IMR-90 (cell line): ENCODE results near the gene PEX14. TPM values are rescaled to one million over a fixed set of nuclear protein-coding genes. Genes with fewer than 3 reads are reported as not detected.
A peak's percentile ranks its signal among the peaks of the same experiment; 100 is the strongest.

ENCODE experiments used
- ATAC-seq: fragments of 200-7000 bp; cut with Tn5 transposase; 2 replicates; pipeline ENCODE4 v1.9.1; 2020; ENCODE audit warnings: low read depth, mild to moderate bottlenecking, moderate library complexity
- BruUV-seq: library from RNA; stranded (reverse); fragments of 400-500 nt; replicated peaks from 2 replicates; lab custom pipeline; 2021; lab: Mats Ljungman, UMichigan
- CTCF ChIA-PET: fragments of 300-600 bp; formaldehyde crosslinking; extraction: SDS; loops from one replicate; lab custom pipeline; 2021; ENCODE audit warnings: antibody characterized with exemption; lab: Yijun Ruan, JAX
- POLR2A ChIA-PET: fragments of 300-600 bp; sonication (Branson Sonifier 250); formaldehyde crosslinking; loops from one replicate; lab custom pipeline; 2022; ENCODE audit warnings: antibody characterized with exemption; ENCODE audit not compliant: unreplicated experiment; lab: Charles Lee
- DNase-seq: peaks from one replicate; pipeline ENCODE4 v3.0.0; 2013
- H2AFZ ChIP-seq: replicated peaks from 2 replicates; pipeline ENCODE3; 2013; ENCODE audit warnings: low read length, mild to moderate bottlenecking; ENCODE audit not compliant: poor library complexity
- H2AK5ac ChIP-seq: 2 replicates; pipeline ENCODE4 v1.6.1; 2013; ENCODE audit warnings: low read depth, low read length, inconsistent platforms
- H2AK9ac ChIP-seq: replicated peaks from 2 replicates; pipeline ENCODE3; 2013; ENCODE audit warnings: mild to moderate bottlenecking, low read depth, low read length, moderate library complexity; ENCODE audit not compliant: poor library complexity
- H2BK120ac ChIP-seq: 2 replicates; pipeline ENCODE4 v1.6.1; 2013; ENCODE audit warnings: low read depth, low read length, inconsistent platforms
- H2BK15ac ChIP-seq: 3 replicates; pipeline ENCODE4 v1.6.1; 2013; ENCODE audit warnings: low read depth, low read length, inconsistent platforms
- H2BK20ac ChIP-seq: 2 replicates; pipeline ENCODE4 v1.6.1; 2013; ENCODE audit warnings: low read depth, mild to moderate bottlenecking, inconsistent platforms, low read length, moderate library complexity
- H2BK5ac ChIP-seq: 2 replicates; pipeline ENCODE4 v1.6.1; 2013; ENCODE audit warnings: mild to moderate bottlenecking, low read depth, low read length, inconsistent platforms; ENCODE audit not compliant: poor library complexity, severe bottlenecking
- H3K14ac ChIP-seq: replicated peaks from 2 replicates; pipeline ENCODE4 v1.6.1; 2013; ENCODE audit warnings: low read depth, low read length, inconsistent platforms
- H3K18ac ChIP-seq: 2 replicates; pipeline ENCODE4 v1.6.1; 2013; ENCODE audit warnings: low read depth, low read length, control low read depth
- H3K23ac ChIP-seq: 2 replicates; pipeline ENCODE4 v1.6.1; 2013; ENCODE audit warnings: low read depth, low read length, inconsistent platforms
- H3K27ac ChIP-seq: 2 replicates; pipeline ENCODE4 v1.5.1; 2013; ENCODE audit warnings: mild to moderate bottlenecking, control low read depth, low read length; ENCODE audit not compliant: insufficient read depth
- H3K27me3 ChIP-seq: 2 replicates; pipeline ENCODE4 v1.6.1; 2013; ENCODE audit warnings: low read length; ENCODE audit not compliant: control insufficient read depth, insufficient read depth
- H3K36me3 ChIP-seq: 2 replicates; pipeline ENCODE4 v1.6.1; 2013; ENCODE audit warnings: low read length, mixed read lengths; ENCODE audit not compliant: control insufficient read depth, insufficient read depth
- H3K4ac ChIP-seq: 2 replicates; pipeline ENCODE4 v1.6.1; 2013; ENCODE audit warnings: low read depth, low read length, inconsistent platforms
- H3K4me1 ChIP-seq: 2 replicates; pipeline ENCODE4 v1.6.1; 2013; ENCODE audit warnings: low read length, mixed read lengths; ENCODE audit not compliant: control insufficient read depth, insufficient read depth
- H3K4me2 ChIP-seq: 2 replicates; pipeline ENCODE4 v1.6.1; 2013; ENCODE audit warnings: low read depth, mild to moderate bottlenecking, control low read depth, low read length, moderate library complexity
- H3K4me3 ChIP-seq: 2 replicates; pipeline ENCODE4 v1.5.1; 2013; ENCODE audit warnings: low read depth, mild to moderate bottlenecking, control low read depth, low read length, moderate library complexity; ENCODE audit not compliant: insufficient read depth
- H3K56ac ChIP-seq: 2 replicates; pipeline ENCODE4 v1.6.1; 2013; ENCODE audit warnings: low read length, inconsistent platforms; ENCODE audit not compliant: insufficient read depth; ENCODE audit errors: extremely low read depth
- H3K79me1 ChIP-seq, 2 experiments: 2 replicates each; pipeline ENCODE4 v1.6.1; 2013; ENCODE audit warnings: low read length in 2 of 2, inconsistent platforms in 1 of 2, low read depth in 1 of 2
- H3K9ac ChIP-seq: 2 replicates; pipeline ENCODE4 v1.6.1; 2013; ENCODE audit warnings: low read depth, low read length, control low read depth
- H3K9me1 ChIP-seq: 2 replicates; pipeline ENCODE4 v1.6.1; 2013; ENCODE audit warnings: low read length, inconsistent platforms; ENCODE audit not compliant: insufficient read depth
- H3K9me3 ChIP-seq: 2 replicates; pipeline ENCODE4 v1.6.1; 2013; ENCODE audit warnings: low read length; ENCODE audit not compliant: control insufficient read depth, insufficient read depth
- H4K20me1 ChIP-seq: 2 replicates; pipeline ENCODE4 v1.6.1; 2013; ENCODE audit warnings: low read length, inconsistent platforms; ENCODE audit not compliant: insufficient read depth
- H4K5ac ChIP-seq: 2 replicates; pipeline ENCODE4 v1.6.1; 2013; ENCODE audit warnings: mild to moderate bottlenecking, low read depth, low read length, control low read depth
- H4K8ac ChIP-seq, 2 experiments: 2 replicates each; pipeline ENCODE4 v1.6.1; 2013; ENCODE audit warnings: low read depth in 2 of 2, low read length in 2 of 2, control low read depth in 1 of 2, inconsistent platforms in 1 of 2
- H4K91ac ChIP-seq: 2 replicates; pipeline ENCODE4 v1.6.1; 2013; ENCODE audit warnings: low read depth, low read length, inconsistent platforms; ENCODE audit not compliant: insufficient read depth
- BHLHE40 ChIP-seq: fragments of 150-350 bp; IDR thresholded peaks from 2 replicates; pipeline ENCODE4 v1.6.1; 2016; ENCODE audit warnings: mild to moderate bottlenecking, low read depth, low read length
- CEBPB ChIP-seq: IDR thresholded peaks from 2 replicates; pipeline ENCODE4 v1.6.1; 2012; ENCODE audit warnings: low read depth, low read length, improper control_type of control experiment
- CHD1 ChIP-seq: IDR thresholded peaks from 2 replicates; pipeline ENCODE4 v1.6.1; 2012; ENCODE audit warnings: low read depth, low read length, improper control_type of control experiment
- FOS ChIP-seq: fragments of 150-350 bp; IDR thresholded peaks from 2 replicates; pipeline ENCODE4 v1.6.1; 2016; ENCODE audit warnings: low read depth, low read length
- MAFK ChIP-seq: IDR thresholded peaks from 2 replicates; pipeline ENCODE4 v1.6.1; 2012; ENCODE audit warnings: low read depth, low read length, improper control_type of control experiment
- MAZ ChIP-seq: IDR thresholded peaks from 2 replicates; pipeline ENCODE4 v1.6.1; 2012; ENCODE audit warnings: low read depth, mild to moderate bottlenecking, low read length, improper control_type of control experiment, moderate library complexity, borderline replicate concordance
- MXI1 ChIP-seq: IDR thresholded peaks from 2 replicates; pipeline ENCODE4 v1.6.1; 2012; ENCODE audit warnings: low read depth, mild to moderate bottlenecking, low read length, moderate library complexity, borderline replicate concordance
- NFE2L2 ChIP-seq: fragments of 150-350 bp; IDR thresholded peaks from 2 replicates; pipeline ENCODE4 v1.6.1; 2016; ENCODE audit warnings: low read depth, mild to moderate bottlenecking, low read length
- POLR2A ChIP-seq: IDR thresholded peaks from 2 replicates; pipeline ENCODE4 v1.6.1; 2012; ENCODE audit warnings: mild to moderate bottlenecking, low read depth, low read length
- RAD21 ChIP-seq: IDR thresholded peaks from 2 replicates; pipeline ENCODE4 v1.6.1; 2012; ENCODE audit warnings: low read length, improper control_type of control experiment
- RCOR1 ChIP-seq: IDR thresholded peaks from 2 replicates; pipeline ENCODE4 v1.6.1; 2012; ENCODE audit warnings: mild to moderate bottlenecking, low read length, improper control_type of control experiment; ENCODE audit not compliant: insufficient replicate concordance
- RFX5 ChIP-seq: IDR thresholded peaks from 2 replicates; pipeline ENCODE4 v1.8.0; 2012; ENCODE audit warnings: low read depth, mild to moderate bottlenecking, low read length, moderate library complexity
- SMC3 ChIP-seq: fragments of 150-350 bp; IDR thresholded peaks from 2 replicates; pipeline ENCODE4 v1.6.1; 2016; ENCODE audit warnings: low read depth, mild to moderate bottlenecking, antibody characterized with exemption, low read length, moderate library complexity
- WGBS, 2 experiments: methylation state at CpG; one replicate each; pipeline versions ENCODE4 v1.1.5 to v1.1.7; 2013; ENCODE audit warnings: missing lambda C conversion rate in 2 of 2; ENCODE audit not compliant: insufficient read length in 1 of 2; ENCODE audit errors: extremely low coverage in 2 of 2; 5-methylcytosine and 5-hydroxymethylcytosine counted together
- dilution Hi-C: fragments of 300-500 bp; cut with HindIII; formaldehyde crosslinking; loops from one replicate; pipeline ENCODE4 v1.14.3; 2018; ENCODE audit warnings: low sequenced_read_pairs; ENCODE audit not compliant: unreplicated experiment
- in situ Hi-C: fragments of 300-500 bp; cut with MboI; formaldehyde crosslinking; loops from 3 replicates; pipeline ENCODE4 v1.14.3; 2019; ENCODE audit warnings: low sequenced_read_pairs, inconsistent platforms, mixed read lengths
- intact Hi-C: fragments of 100-400 bp; cut with micrococcal nuclease; formaldehyde crosslinking; loops from 2 replicates; pipeline ENCODE4 v1.10.0; 2022
- polyA plus RNA-seq, 3 experiments: library from polyadenylated mRNA; depleted of rRNA; stranded (reverse); fragments of >200 nt; gene quantifications; 2 replicates each; pipeline ENCODE4 v1.2.3, GENCODE V29; 2012; ENCODE audit warnings: low replicate concordance in 1 of 3
- total RNA-seq: library from RNA; depleted of rRNA; stranded (reverse); fragments of >200 nt; gene quantifications from 2 replicates; pipeline ENCODE4 v1.2.3, GENCODE V29; 2012
- TF ChIP-seq, protein P1 (sequence below): fragments of 150-350 bp; IDR thresholded peaks from 2 replicates; pipeline ENCODE4 v1.6.1; 2017; ENCODE audit warnings: mild to moderate bottlenecking, antibody characterized with exemption, low read length, low read depth
- TF ChIP-seq, protein P2 (sequence below): conservative IDR thresholded peaks from 2 replicates; pipeline ENCODE4 v1.5.1; 2012; ENCODE audit warnings: mild to moderate bottlenecking, low read depth, low read length, improper control_type of control experiment

PEX14 gene
- total and polyA plus RNA-seq, 2 of the 4 experiments (the other 2 are of a cell fraction): 9.5 to 22.5 TPM

DNA sequence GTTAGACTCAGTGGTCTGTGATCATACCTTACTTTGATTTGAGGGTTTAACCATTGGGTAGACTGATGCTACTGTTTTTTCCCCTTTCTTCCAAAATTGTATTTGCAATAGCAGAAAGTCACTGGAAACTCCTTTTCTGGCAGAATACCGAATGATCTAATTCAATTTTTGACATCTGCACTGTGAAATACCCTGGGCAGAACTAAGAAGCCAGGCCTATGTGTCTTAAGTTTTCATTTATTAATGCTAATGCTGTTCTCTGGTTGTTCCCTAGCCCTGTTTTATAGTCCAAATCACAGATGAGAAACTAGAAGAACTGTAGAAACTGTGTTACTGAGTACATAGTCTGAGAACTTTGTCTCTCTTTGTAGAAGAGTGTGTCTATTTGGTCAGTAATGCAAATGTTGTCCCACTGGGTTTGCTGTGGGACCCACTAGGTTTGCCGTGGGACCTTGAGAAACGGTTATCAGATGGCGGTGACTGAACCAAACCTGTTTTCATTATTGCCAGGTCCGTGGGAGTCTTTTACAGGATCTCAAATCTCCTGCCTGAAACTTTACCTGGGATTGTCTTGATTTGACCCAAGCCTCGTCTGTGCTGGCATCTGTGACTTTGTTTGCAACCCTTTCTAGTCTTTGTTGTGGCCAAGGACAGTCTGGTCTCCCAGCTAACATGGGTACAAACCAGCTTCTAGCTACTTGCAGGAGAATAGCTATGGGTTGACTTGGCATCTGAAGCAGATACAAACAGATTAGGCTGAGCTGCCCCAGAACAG lies 41.4 kb downstream of the PEX14 start:
- in situ Hi-C loops: no loop called here
- Histone ChIP-seq H2AK9ac (no peak overlapping the region), H3K14ac (no peak overlapping the region), H3K36me3 (no peaks in the 10 kb centered on the region; the same call in 1 of the 2 replicates), H3K27ac (no peak overlapping the region), H2BK20ac (no peak overlapping the region), H3K4me3 (no peak overlapping the region), H3K4ac (no peak overlapping the region), H4K8ac (no peak overlapping the region), H4K20me1 (peaks cover 14% of the 10 kb centered on the region), H3K9me1 (peaks cover 8% of the 10 kb centered on the region), H3K9me3 (no peaks in the 10 kb centered on the region), H3K56ac (no peak overlapping the region), H3K9ac (no peak overlapping the region), H2BK120ac (no peak overlapping the region), H2AFZ (no peak overlapping the region), H2AK5ac (peak overlapping the region; percentile 76; the same call in 1 of the 2 replicates), H3K4me2 (no peak overlapping the region), H4K5ac (peak overlapping the region; percentile 60; the same call in 1 of the 2 replicates), H3K18ac (no peak overlapping the region), H3K79me1 (peaks cover 46 to 78% of the 10 kb centered on the region in 2 experiments), H3K27me3 (no peaks in the 10 kb centered on the region), H3K23ac (0 out of 2 replicates have a peak overlapping the region, but pooled peaks have one; percentile 56), H2BK5ac (no peak overlapping the region), H4K91ac (no peak overlapping the region; the same call in 1 of the 2 replicates), H3K4me1 (peaks cover 15% of the 10 kb centered on the region), H2BK15ac (no peak overlapping the region)
- CTCF ChIA-PET: no interaction called here
- no peak for ATAC-seq
- intact Hi-C loops: loop anchor here (2.0 kb wide), 1 partner anchor 497 kb away; the partner anchor contains the start of gene TARDBP
- dilution Hi-C loops: no loop called here
- POLR2A ChIA-PET: no interaction called here
- no TSS peak for BruUV-seq
- WGBS, 2 experiments: 95% methylated on average over 4 of the region's 6 CpGs; no CpG with 5 or more reads in 1 of the 2 experiments
- DNase-seq: no peak
- no peak for TF ChIP-seq RAD21
- TF ChIP-seq RFX5: no peak
- TF ChIP-seq, protein P1, sequence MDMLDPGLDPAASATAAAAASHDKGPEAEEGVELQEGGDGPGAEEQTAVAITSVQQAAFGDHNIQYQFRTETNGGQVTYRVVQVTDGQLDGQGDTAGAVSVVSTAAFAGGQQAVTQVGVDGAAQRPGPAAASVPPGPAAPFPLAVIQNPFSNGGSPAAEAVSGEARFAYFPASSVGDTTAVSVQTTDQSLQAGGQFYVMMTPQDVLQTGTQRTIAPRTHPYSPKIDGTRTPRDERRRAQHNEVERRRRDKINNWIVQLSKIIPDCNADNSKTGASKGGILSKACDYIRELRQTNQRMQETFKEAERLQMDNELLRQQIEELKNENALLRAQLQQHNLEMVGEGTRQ: no peak
- TF ChIP-seq CHD1: no peak
- TF ChIP-seq MAFK: no peak
- TF ChIP-seq RCOR1: no peak
- TF ChIP-seq MXI1: no peak
- TF ChIP-seq, protein P2, sequence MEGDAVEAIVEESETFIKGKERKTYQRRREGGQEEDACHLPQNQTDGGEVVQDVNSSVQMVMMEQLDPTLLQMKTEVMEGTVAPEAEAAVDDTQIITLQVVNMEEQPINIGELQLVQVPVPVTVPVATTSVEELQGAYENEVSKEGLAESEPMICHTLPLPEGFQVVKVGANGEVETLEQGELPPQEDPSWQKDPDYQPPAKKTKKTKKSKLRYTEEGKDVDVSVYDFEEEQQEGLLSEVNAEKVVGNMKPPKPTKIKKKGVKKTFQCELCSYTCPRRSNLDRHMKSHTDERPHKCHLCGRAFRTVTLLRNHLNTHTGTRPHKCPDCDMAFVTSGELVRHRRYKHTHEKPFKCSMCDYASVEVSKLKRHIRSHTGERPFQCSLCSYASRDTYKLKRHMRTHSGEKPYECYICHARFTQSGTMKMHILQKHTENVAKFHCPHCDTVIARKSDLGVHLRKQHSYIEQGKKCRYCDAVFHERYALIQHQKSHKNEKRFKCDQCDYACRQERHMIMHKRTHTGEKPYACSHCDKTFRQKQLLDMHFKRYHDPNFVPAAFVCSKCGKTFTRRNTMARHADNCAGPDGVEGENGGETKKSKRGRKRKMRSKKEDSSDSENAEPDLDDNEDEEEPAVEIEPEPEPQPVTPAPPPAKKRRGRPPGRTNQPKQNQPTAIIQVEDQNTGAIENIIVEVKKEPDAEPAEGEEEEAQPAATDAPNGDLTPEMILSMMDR: no peak
- TF ChIP-seq MAZ: no peak
- TF ChIP-seq CEBPB: no peak
- TF ChIP-seq SMC3: no peak
- no peak for TF ChIP-seq BHLHE40
- TF ChIP-seq FOS: no peak
- TF ChIP-seq POLR2A: no peak
- TF ChIP-seq NFE2L2: no peak
